Neural cell (in vitro differentiated cells): ENCODE results near the gene MACROH2A1. TPM values are rescaled to one million over a fixed set of nuclear protein-coding genes. Genes with fewer than 3 reads are reported as not detected.

Experiments used
- H2AFZ ChIP-seq: fragments of 200-600, 300-800 bp; sonication (generic), shearing (Covaris generic); 2 replicates; pipeline ENCODE4 v1.6.0; 2014; ENCODE audit warnings: low read depth, mild to moderate bottlenecking, antibody characterized with exemption, low read length, moderate library complexity
- H3F3A ChIP-seq: fragments of 200-600 bp; shearing (Covaris generic); 2 replicates; pipeline ENCODE4 v1.6.1; 2016; ENCODE audit warnings: mild to moderate bottlenecking, moderate library complexity, mixed read lengths, antibody characterized with exemption, low read length; ENCODE audit not compliant: insufficient read depth, poor library complexity, severe bottlenecking
- H3K27ac ChIP-seq: fragments of 200-600, 300-800 bp; sonication (generic), shearing (Covaris generic); 2 replicates; pipeline ENCODE4 v1.5.1; 2014; ENCODE audit warnings: mild to moderate bottlenecking, low read length, moderate library complexity
- H3K27me3 ChIP-seq: fragments of 300-800, 200-600 bp; sonication (generic), shearing (Covaris generic); 2 replicates; pipeline ENCODE4 v1.6.0; 2014; ENCODE audit warnings: mild to moderate bottlenecking, low read depth, low read length, moderate library complexity; ENCODE audit not compliant: insufficient read depth
- H3K36me3 ChIP-seq: fragments of 300-800, 200-600 bp; sonication (generic), shearing (Covaris generic); 2 replicates; pipeline ENCODE4 v1.5.1; 2014; ENCODE audit warnings: mild to moderate bottlenecking, antibody characterized with exemption, low read length, moderate library complexity; ENCODE audit not compliant: insufficient read depth
- H3K4me2 ChIP-seq: fragments of 300-800, 200-600 bp; sonication (generic), shearing (Covaris generic); 2 replicates; pipeline ENCODE4 v1.6.0; 2014; ENCODE audit warnings: mild to moderate bottlenecking, low read length
- H3K4me3 ChIP-seq: fragments of 300-800, 200-600 bp; sonication (generic), shearing (Covaris generic); 2 replicates; pipeline ENCODE4 v1.5.1; 2014; ENCODE audit warnings: mild to moderate bottlenecking, low read length, moderate library complexity
- H3K79me2 ChIP-seq: fragments of 200-600 bp; shearing (Covaris generic); replicated peaks from 2 replicates; pipeline ENCODE4 v1.6.0; 2014; ENCODE audit warnings: mild to moderate bottlenecking, low read length, moderate library complexity; ENCODE audit not compliant: insufficient read depth
- H3K9ac ChIP-seq: fragments of 300-800, 200-600 bp; sonication (generic), shearing (Covaris generic); 2 replicates; pipeline ENCODE4 v1.6.1; 2016; ENCODE audit warnings: mild to moderate bottlenecking, low read length, mixed read lengths
- H3K9me2 ChIP-seq: fragments of 200-600 bp; shearing (Covaris generic); 2 replicates; pipeline ENCODE4 v1.6.1; 2016; ENCODE audit warnings: mild to moderate bottlenecking, low read length, mixed read lengths; ENCODE audit not compliant: insufficient read depth
- H3K9me3 ChIP-seq: fragments of 200-600, 300-800 bp; sonication (generic), shearing (Covaris generic); 2 replicates; pipeline ENCODE4 v1.6.1; 2016; ENCODE audit warnings: mild to moderate bottlenecking, mixed run types, low read length, moderate library complexity, mixed read lengths
- H4K20me1 ChIP-seq: fragments of 200-600 bp; shearing (Covaris generic); 2 replicates; pipeline ENCODE4 v1.6.1; 2016; ENCODE audit warnings: mild to moderate bottlenecking, mixed run types; ENCODE audit not compliant: insufficient read depth
- CTCF ChIP-seq: fragments of 450-650 bp; IDR thresholded peaks from 2 replicates; pipeline ENCODE4 v1.5.1; 2014; ENCODE audit warnings: antibody characterized with exemption, mild to moderate bottlenecking, moderate library complexity; ENCODE audit not compliant: poor library complexity, severe bottlenecking
- EP300 ChIP-seq: fragments of 450-650 bp; conservative IDR thresholded peaks from 2 replicates; pipeline ENCODE4 v1.6.1; 2014; ENCODE audit warnings: antibody characterized with exemption, mild to moderate bottlenecking, moderate library complexity; ENCODE audit not compliant: poor library complexity, severe bottlenecking
- EZH2 ChIP-seq: fragments of 200-600, 300-800 bp; shearing (Covaris generic), sonication (generic); IDR thresholded peaks from 2 replicates; pipeline ENCODE4 v1.6.1; 2014; ENCODE audit warnings: antibody characterized with exemption, low read length, borderline replicate concordance, mild to moderate bottlenecking; ENCODE audit not compliant: insufficient read depth, poor library complexity, severe bottlenecking
- RAD21 ChIP-seq: fragments of 450-650 bp; conservative IDR thresholded peaks from 2 replicates; pipeline ENCODE4 v1.6.1; 2014; ENCODE audit warnings: antibody characterized with exemption, mild to moderate bottlenecking, moderate library complexity
- REST ChIP-seq: IDR thresholded peaks from 2 replicates; pipeline ENCODE4 v1.6.1; 2012; ENCODE audit warnings: borderline replicate concordance
- polyA plus RNA-seq: library from polyadenylated mRNA; depleted of rRNA; stranded (reverse); fragments of >200 nt; gene quantifications from 2 replicates; pipeline ENCODE4 v1.2.3, GENCODE V29; 2014

Gene MACROH2A1
- polyA plus RNA-seq, 1 donor from 2014 or later = 351 TPM

GRCh38 chr5:135425641-135426040 lies 26.6 kb upstream of the MACROH2A1 start:
- TF ChIP-seq EZH2 (no peak), REST (no peak), CTCF (no peak), EP300 (no peak)
- H3K27ac ChIP-seq = no peak overlapping the region
- H3K9ac ChIP-seq = no peak overlapping the region
- no peaks in the 10 kb centered on the region for H4K20me1 ChIP-seq
- H3K36me3 ChIP-seq = no peaks in the 10 kb centered on the region
- no peak overlapping the region for H3K4me3 ChIP-seq
- no peaks in the 10 kb centered on the region for H3K9me3 ChIP-seq
- no peaks in the 10 kb centered on the region for H3K79me2 ChIP-seq
- H3K4me2 ChIP-seq = no peak overlapping the region
- H3F3A ChIP-seq = no peaks in the 10 kb centered on the region
- no peaks in the 10 kb centered on the region for H3K9me2 ChIP-seq
- no peak overlapping the region for H2AFZ ChIP-seq
- H3K27me3 ChIP-seq = no peaks in the 10 kb centered on the region

- H3K9ac ChIP-seq = no peak overlapping the region
- H2AFZ ChIP-seq = no peak overlapping the region
- H3K4me2 ChIP-seq = no peak overlapping the region
- H3K36me3 ChIP-seq = no peaks in the 10 kb centered on the region
- H4K20me1 ChIP-seq = no peaks in the 10 kb centered on the region
- H3F3A ChIP-seq = no peaks in the 10 kb centered on the region
- H3K79me2 ChIP-seq = no peaks in the 10 kb centered on the region
- no peak for TF ChIP-seq RAD21
- no peak for TF ChIP-seq REST
- no peak overlapping the region for H3K27ac ChIP-seq
- no peaks in the 10 kb centered on the region for H3K9me2 ChIP-seq
- H3K27me3 ChIP-seq = no peaks in the 10 kb centered on the region
- H3K9me3 ChIP-seq = no peaks in the 10 kb centered on the region
- no peak overlapping the region for H3K4me3 ChIP-seq
Measured at GRCh38 chr5:135423846-135424168, 24.8 kb upstream of the MACROH2A1 start.
